ENCODE measurements around the gene ZNF276. TPM values are rescaled to one million over a fixed set of nuclear protein-coding genes. Genes with fewer than 3 reads are reported as not detected.
"Not testable (repeated sequence)": the region's sequence is repeated elsewhere in the genome, so short reads cannot be mapped to it uniquely, and the experiment has no call there.

Gene ZNF276
- total RNA-seq, 4 donors from 2014 or later = 16.7 to 45.8 (median 18.2) TPM

- H3K4me1 ChIP-seq = peaks cover 0 to 6% (median 0%) of the 10 kb centered on the region in 3 donors
- WGBS, 2 donors (ENCODE audit: low coverage in 1 of 2) = 40% methylated on average over 1 of the region's 11 CpGs; no CpG with 5 or more reads in 1 of the 2 donors
- peaks cover 0 to 81% of the 10 kb centered on the region in 2 donors for H3K36me3 ChIP-seq
- no peak overlapping the region for H3K27ac ChIP-seq
- no peak for TF ChIP-seq POLR2AphosphoS5 (IDR thresholded peaks at IDR 0.05)
- TF ChIP-seq CTCF (IDR thresholded peaks at IDR 0.05) = no peak
- no peak for TF ChIP-seq EP300 (IDR thresholded peaks at IDR 0.05)
- no peak for TF ChIP-seq POLR2A (IDR thresholded peaks at IDR 0.05)
- no peaks in the 10 kb centered on the region for H3K9me3 ChIP-seq
- no peaks in the 10 kb centered on the region for H3K27me3 ChIP-seq
- no peak for ATAC-seq
- no peak overlapping the region for H3K4me3 ChIP-seq
Measured at GRCh38 chr16:89693289-89693731, 28.0 kb upstream of the ZNF276 start.

GRCh38 chr16:89693931-89694783, 27.2 kb upstream of the ZNF276 start:
- no peak overlapping the region for H3K4me3 ChIP-seq
- ATAC-seq = no peak
- no peaks in the 10 kb centered on the region for H3K27me3 ChIP-seq
- no peak overlapping the region for H3K27ac ChIP-seq
- no peaks in the 10 kb centered on the region for H3K4me1 ChIP-seq
- H3K9me3 ChIP-seq = no peaks in the 10 kb centered on the region
- TF ChIP-seq EP300 (IDR thresholded peaks at IDR 0.05) (no peak), CTCF (IDR thresholded peaks at IDR 0.05) (no peak), POLR2A (IDR thresholded peaks at IDR 0.05) (no peak), POLR2AphosphoS5 (IDR thresholded peaks at IDR 0.05) (no peak)
- peaks cover 0 to 81% of the 10 kb centered on the region in 2 donors for H3K36me3 ChIP-seq
- 85 to 100% methylated on average over 2 to 4 of the region's 32 CpGs for WGBS, 2 donors (ENCODE audit: low coverage in 1 of 2)

GRCh38 chr16:89694784-89695085, 26.6 kb upstream of the ZNF276 start:
- not testable (repeated sequence) for ATAC-seq, H3K9me3 ChIP-seq, H3K27ac ChIP-seq, H3K4me3 ChIP-seq, H3K27me3 ChIP-seq, H3K4me1 ChIP-seq
- peaks cover 0 to 81% of the 10 kb centered on the region in 2 donors for H3K36me3 ChIP-seq
- WGBS, 2 donors (ENCODE audit: low coverage in 1 of 2) = no CpG with 5 or more reads among the region's 23 CpGs

- TF ChIP-seq POLR2AphosphoS5 (IDR thresholded peaks at IDR 0.05) = no peak
- Histone ChIP-seq H3K4me3 (no peak overlapping the region), H3K9me3 (no peaks in the 10 kb centered on the region), H3K27ac (no peak overlapping the region), H3K27me3 (no peaks in the 10 kb centered on the region), H3K4me1 (peaks cover 0 to 9% (median 1%) of the 10 kb centered on the region in 3 donors), H3K36me3 (peaks cover 0 to 78% of the 10 kb centered on the region in 2 donors)
- WGBS, 2 donors (ENCODE audit: low coverage in 1 of 2) = no CpG with 5 or more reads among the region's 31 CpGs
- ATAC-seq = no peak
Measured at GRCh38 chr16:89695086-89695874, 26.1 kb upstream of the ZNF276 start.

- H3K27me3 ChIP-seq = no peaks in the 10 kb centered on the region
- H3K4me3 ChIP-seq = no peak overlapping the region
- no peaks in the 10 kb centered on the region for H3K9me3 ChIP-seq
- H3K27ac ChIP-seq = no peak overlapping the region
- TF ChIP-seq POLR2A (IDR thresholded peaks at IDR 0.05) (no peak), POLR2AphosphoS5 (IDR thresholded peaks at IDR 0.05) (no peak), CTCF (IDR thresholded peaks at IDR 0.05) (no peak), EP300 (IDR thresholded peaks at IDR 0.05) (no peak)
- peaks cover 0 to 17% (median 9%) of the 10 kb centered on the region in 3 donors for H3K4me1 ChIP-seq
- ATAC-seq = no peak
- 49% methylated on average over 4 of the region's 25 CpGs; no CpG with 5 or more reads in 1 of the 2 donors for WGBS, 2 donors (ENCODE audit: low coverage in 1 of 2)
- H3K36me3 ChIP-seq = peaks cover 0 to 70% of the 10 kb centered on the region in 2 donors
Measured at GRCh38 chr16:89695875-89696669, 25.3 kb upstream of the ZNF276 start.

All from gastroesophageal sphincter (tissue), 4 donors.